GM12878 (cell line): ENCODE data around the gene PDCD5. TPM values are rescaled to one million over a fixed set of nuclear protein-coding genes. Genes with fewer than 3 reads are reported as not detected.

Experiments
- ATAC-seq: fragments of 200-7000 bp; cut with Tn5 transposase; 3 replicates; pipeline ENCODE4 v1.9.1; 2020; ENCODE audit warnings: mild to moderate bottlenecking, moderate library complexity
- BruUV-seq: library from RNA; stranded (reverse); fragments of 400-500 nt; replicated peaks from 2 replicates; lab custom pipeline; 2021; lab: Mats Ljungman, UMichigan
- CTCF ChIA-PET: fragments of 300-600 bp; sonication (Branson Sonifier 250); formaldehyde crosslinking; extraction: SDS; loops from one replicate; lab custom pipeline; 2021; ENCODE audit warnings: inconsistent platforms; lab: Yijun Ruan, JAX
- POLR2A ChIA-PET: fragments of 350-600 bp; formaldehyde crosslinking; extraction: SDS; loops from one replicate; lab custom pipeline; 2021; ENCODE audit warnings: inconsistent platforms; lab: Charles Lee
- RAD21 ChIA-PET: fragments of 300-600 bp; sonication (Branson Sonifier 250); formaldehyde crosslinking; loops from one replicate; lab custom pipeline; 2023; ENCODE audit warnings: antibody characterized with exemption; ENCODE audit not compliant: unreplicated experiment; lab: Charles Lee
- SMC1A ChIA-PET: fragments of 300-600 bp; sonication (Branson Sonifier 250); formaldehyde crosslinking; loops from one replicate; lab custom pipeline; 2023; ENCODE audit not compliant: unreplicated experiment, uncharacterized antibody; lab: Charles Lee
- DNase-seq: peaks from one replicate; pipeline ENCODE4 v3.0.0-alpha.2; 2011; ENCODE audit warnings: low read depth, low spot score
- FAIRE-seq: peaks from 3 replicates; lab custom pipeline; 2011; peaks lifted over from hg19 to GRCh38; lab: Jason Lieb, UNC
- H2AFZ ChIP-seq: 2 replicates; pipeline ENCODE4 v1.6.0; 2011; ENCODE audit warnings: low read depth, low read length, control low read depth; ENCODE audit not compliant: control insufficient read depth
- H3K27ac ChIP-seq: 2 replicates; pipeline ENCODE4 v1.5.1; 2011; ENCODE audit warnings: control low read depth; ENCODE audit not compliant: control insufficient read depth, insufficient read depth
- H3K27me3 ChIP-seq, 2 experiments: replicated peaks in 1 of 2; 2 replicates each; pipeline versions ENCODE4 v1.6.0 to v1.6.1; 2011; ENCODE audit warnings: low read length in 1 of 2; ENCODE audit not compliant: control insufficient read depth in 2 of 2, insufficient read depth in 2 of 2
- H3K36me3 ChIP-seq, 2 experiments: 2 replicates each; pipeline ENCODE4 v1.5.1; 2011; ENCODE audit warnings: low read length in 1 of 2; ENCODE audit not compliant: control insufficient read depth in 2 of 2, insufficient read depth in 2 of 2
- H3K4me1 ChIP-seq: 2 replicates; pipeline ENCODE4 v1.6.1; 2011; ENCODE audit warnings: mild to moderate bottlenecking, low read length, moderate library complexity, mixed read lengths; ENCODE audit not compliant: control insufficient read depth, insufficient read depth
- H3K4me2 ChIP-seq: 2 replicates; pipeline ENCODE4 v1.6.0; 2011; ENCODE audit warnings: control low read depth; ENCODE audit not compliant: control insufficient read depth, insufficient read depth
- H3K4me3 ChIP-seq: fragments of 200-600 bp; sonication (generic); 2 replicates; pipeline ENCODE4 v1.5.1; 2016
- H3K79me2 ChIP-seq: 2 replicates; pipeline ENCODE4 v1.6.0; 2011; ENCODE audit warnings: low read length; ENCODE audit not compliant: control insufficient read depth, insufficient read depth
- H3K9ac ChIP-seq: 2 replicates; pipeline ENCODE4 v1.8.0; 2011; ENCODE audit warnings: low read length, control low read depth, mixed read lengths; ENCODE audit not compliant: control insufficient read depth, insufficient read depth
- H3K9me3 ChIP-seq: replicated peaks from 3 replicates; pipeline ENCODE4 v1.5.1; 2011; ENCODE audit warnings: mild to moderate bottlenecking, low read length; ENCODE audit not compliant: control insufficient read depth, insufficient read depth
- H4K20me1 ChIP-seq: 2 replicates; pipeline ENCODE4 v1.6.0; 2011; ENCODE audit not compliant: control insufficient read depth, insufficient read depth
- CHD4 ChIP-seq: fragments of 200-600 bp; sonication (generic); IDR thresholded peaks from 2 replicates; pipeline ENCODE4 v1.6.1; 2016; ENCODE audit warnings: mild to moderate bottlenecking
- FOXM1 ChIP-seq: IDR thresholded peaks from 2 replicates; pipeline ENCODE4 v1.6.1; 2012; ENCODE audit warnings: low read depth, mild to moderate bottlenecking, inconsistent platforms, low read length, moderate library complexity
- JUND ChIP-seq: IDR thresholded peaks from 2 replicates; pipeline ENCODE4 v1.6.1; 2012; ENCODE audit warnings: low read depth, mild to moderate bottlenecking, low read length, improper control_type of control experiment, moderate library complexity
- MXI1 ChIP-seq: fragments of 150-350 bp; IDR thresholded peaks from 2 replicates; pipeline ENCODE4 v1.6.1; 2011; ENCODE audit warnings: low read depth, mild to moderate bottlenecking, inconsistent platforms, low read length, improper control_type of control experiment
- NFYB ChIP-seq: IDR thresholded peaks from 2 replicates; pipeline ENCODE4 v1.6.1; 2011; ENCODE audit warnings: low read depth, mild to moderate bottlenecking, low read length, improper control_type of control experiment, moderate library complexity; ENCODE audit not compliant: insufficient read depth
- NR2F1 ChIP-seq: fragments of 450-650 bp; conservative IDR thresholded peaks from 2 replicates; pipeline ENCODE4 v1.6.1; 2017; ENCODE audit warnings: mild to moderate bottlenecking
- NRF1 ChIP-seq: conservative IDR thresholded peaks from 2 replicates; pipeline ENCODE4 v1.6.1; 2011; ENCODE audit warnings: mild to moderate bottlenecking, low read depth, low read length, improper control_type of control experiment
- RBBP5 ChIP-seq: fragments of 200-600 bp; sonication (generic); conservative IDR thresholded peaks from 2 replicates; pipeline ENCODE4 v1.6.1; 2016
- SMAD5 ChIP-seq: IDR thresholded peaks from 2 replicates; pipeline ENCODE4 v1.6.1; 2016; ENCODE audit warnings: antibody characterized with exemption, low read depth
- ZNF207 ChIP-seq: fragments of 450-650 bp; IDR thresholded peaks from 2 replicates; pipeline ENCODE4 v1.6.1; 2014; ENCODE audit warnings: antibody characterized with exemption, mild to moderate bottlenecking, borderline replicate concordance
- WGBS: methylation state at CpG from one replicate; pipeline ENCODE4 v1.1.6; 2016; ENCODE audit warnings: low lambda C conversion rate; ENCODE audit not compliant: insufficient replicate concordance, insufficient coverage; ENCODE audit errors: missing lambda C conversion rate; 5-methylcytosine and 5-hydroxymethylcytosine counted together
- in situ Hi-C: fragments of 300-500 bp; cut with MboI; formaldehyde crosslinking; loops from 9 replicates; pipeline ENCODE4 v1.14.3; 2018; ENCODE audit warnings: mixed read lengths
- intact Hi-C: fragments of 100-400 bp; cut with micrococcal nuclease; formaldehyde crosslinking; loops from one replicate; pipeline ENCODE4 v1.14.2; 2022; ENCODE audit not compliant: unreplicated experiment
- polyA plus RNA-seq, 11 experiments: library from polyadenylated mRNA; depleted of rRNA in 4 of 11; unstranded in 6 of 11; stranded (reverse) in 5 of 11; fragments of >200 nt; fragmentation: Nextera tagmentation in 4 of 11; fragmentation: Illumina TruSeq in 1 of 11; extraction: Ambion mirVana in 4 of 11; extraction: Trizol in 1 of 11; gene quantifications; 1 replicate in 1 of 11; 2 replicates in 10 of 11; pipeline versions ENCODE4 v1.2.1 to v1.2.3, GENCODE V29; 2011 to 2016; ENCODE audit warnings: inconsistent platforms in 2 of 11, missing spikeins in 2 of 11, low read depth in 1 of 11
- total RNA-seq, 4 experiments: library from RNA; depleted of rRNA in 3 of 4; stranded (reverse); fragments of >200 nt in 3 of 4; fragmentation: Illumina TruSeq in 1 of 4; extraction: Trizol in 1 of 4; gene quantifications; 2 replicates each; pipeline versions ENCODE4 v1.2.1 to v1.2.3, GENCODE V29; 2013 to 2021
- TF ChIP-seq, protein P1 (sequence below): fragments of 450-650 bp; IDR thresholded peaks from 2 replicates; pipeline ENCODE4 v1.6.1; 2017; ENCODE audit warnings: mild to moderate bottlenecking, low read depth, inconsistent platforms; ENCODE audit not compliant: poor library complexity, severe bottlenecking

The PDCD5 gene
- total and polyA plus RNA-seq, 10 of the 15 experiments (the other 5 are each of a cell fraction or from before 2014, with no cell fraction given) = 124 to 556 (median 227) TPM

DNA sequence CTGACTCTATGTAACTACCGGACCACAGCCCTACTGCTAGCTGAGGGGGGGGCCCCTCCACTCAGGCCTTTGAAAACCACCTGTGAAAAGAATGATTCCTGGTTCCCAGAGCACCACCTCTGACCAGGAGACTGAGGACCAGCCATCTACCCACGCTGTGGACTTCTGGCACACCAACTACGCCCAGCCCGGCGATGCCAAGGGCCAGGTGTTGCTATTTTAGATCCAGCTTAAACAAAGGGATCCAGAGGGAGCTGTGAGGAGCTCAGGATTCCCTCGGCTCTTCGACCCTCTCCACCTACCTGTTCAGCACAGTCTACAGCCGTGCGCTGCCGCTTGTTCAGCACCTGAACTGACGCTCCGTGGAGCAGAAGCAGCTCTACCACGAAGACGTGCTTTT, 23.0 kb downstream of the PDCD5 start:
- in situ Hi-C loops = no loop called here

More for the DNA sequence above, 23.0 kb downstream of the PDCD5 start:
- WGBS = 97% methylated on average over 14 of the region's 14 CpGs
- Histone ChIP-seq H3K4me2 (no peak overlapping the region), H3K27ac (no peak overlapping the region), H3K9me3 (no peaks in the 10 kb centered on the region), H3K36me3 (peaks cover 7 to 15% of the 10 kb centered on the region in 2 experiments; a peak in 3 of 4 replicates), H4K20me1 (no peaks in the 10 kb centered on the region), H3K79me2 (no peaks in the 10 kb centered on the region), H3K4me3 (no peak overlapping the region), H3K4me1 (no peaks in the 10 kb centered on the region), H3K27me3 (no peaks in the 10 kb centered on the region), H2AFZ (no peak overlapping the region), H3K9ac (no peak overlapping the region)
- ATAC-seq (no peak), FAIRE-seq (no peak), DNase-seq (no peak)
- TF ChIP-seq MXI1 (no peak), CHD4 (no peak), NFYB (no peak), NR2F1 (no peak), RBBP5 (no peak), NRF1 (no peak), SMAD5 (no peak), JUND (no peak), ZNF207 (no peak), FOXM1 (no peak)
- TF ChIP-seq, protein P1, sequence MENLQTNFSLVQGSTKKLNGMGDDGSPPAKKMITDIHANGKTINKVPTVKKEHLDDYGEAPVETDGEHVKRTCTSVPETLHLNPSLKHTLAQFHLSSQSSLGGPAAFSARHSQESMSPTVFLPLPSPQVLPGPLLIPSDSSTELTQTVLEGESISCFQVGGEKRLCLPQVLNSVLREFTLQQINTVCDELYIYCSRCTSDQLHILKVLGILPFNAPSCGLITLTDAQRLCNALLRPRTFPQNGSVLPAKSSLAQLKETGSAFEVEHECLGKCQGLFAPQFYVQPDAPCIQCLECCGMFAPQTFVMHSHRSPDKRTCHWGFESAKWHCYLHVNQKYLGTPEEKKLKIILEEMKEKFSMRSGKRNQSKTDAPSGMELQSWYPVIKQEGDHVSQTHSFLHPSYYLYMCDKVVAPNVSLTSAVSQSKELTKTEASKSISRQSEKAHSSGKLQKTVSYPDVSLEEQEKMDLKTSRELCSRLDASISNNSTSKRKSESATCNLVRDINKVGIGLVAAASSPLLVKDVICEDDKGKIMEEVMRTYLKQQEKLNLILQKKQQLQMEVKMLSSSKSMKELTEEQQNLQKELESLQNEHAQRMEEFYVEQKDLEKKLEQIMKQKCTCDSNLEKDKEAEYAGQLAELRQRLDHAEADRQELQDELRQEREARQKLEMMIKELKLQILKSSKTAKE = no peak
- SMC1A ChIA-PET = no interaction called here
- BruUV-seq = no TSS peak
- intact Hi-C loops = no loop called here
- POLR2A ChIA-PET = no interaction called here
- CTCF ChIA-PET = no interaction called here
- RAD21 ChIA-PET = no interaction called here
